Osteocyte (in vitro differentiated cells): ENCODE data around the gene ABHD15. TPM values are rescaled to one million over a fixed set of nuclear protein-coding genes. Genes with fewer than 3 reads are reported as not detected.

ENCODE experiments used
- DNase-seq: peaks from one replicate; pipeline ENCODE4 v3.0.0; 2021; ENCODE audit warnings: mixed read lengths; ENCODE audit not compliant: unreplicated experiment; ENCODE audit errors: extremely low spot score
- H3K27ac Mint-ChIP-seq: one replicate; pipeline ENCODE4 v1.8.0; 2021; ENCODE audit warnings: mild to moderate bottlenecking, mixed read lengths; ENCODE audit not compliant: unreplicated experiment
- H3K27me3 Mint-ChIP-seq: one replicate; pipeline ENCODE4 v1.8.0; 2021; ENCODE audit warnings: mixed read lengths; ENCODE audit not compliant: unreplicated experiment
- H3K36me3 Mint-ChIP-seq: one replicate; pipeline ENCODE4 v1.8.0; 2021; ENCODE audit warnings: mixed read lengths; ENCODE audit not compliant: unreplicated experiment
- H3K4me1 Mint-ChIP-seq: one replicate; pipeline ENCODE4 v1.8.0; 2021; ENCODE audit warnings: mixed read lengths; ENCODE audit not compliant: unreplicated experiment
- H3K4me3 Mint-ChIP-seq: one replicate; pipeline ENCODE4 v1.8.0; 2021; ENCODE audit warnings: mild to moderate bottlenecking, moderate library complexity, mixed read lengths; ENCODE audit not compliant: unreplicated experiment
- H3K9me3 Mint-ChIP-seq: one replicate; pipeline ENCODE4 v1.8.0; 2021; ENCODE audit warnings: mixed read lengths; ENCODE audit not compliant: unreplicated experiment
- total RNA-seq: library from RNA; stranded (reverse); gene quantifications from 2 replicates; pipeline ENCODE4 v1.2.1, GENCODE V29; 2021
- TF ChIP-seq, protein P1 (sequence below): fragments of 200-600 bp; sonication (generic); IDR thresholded peaks from 2 replicates; pipeline ENCODE4 v1.5.0; 2021; ENCODE audit warnings: antibody characterized with exemption, mild to moderate bottlenecking, moderate library complexity

ABHD15 gene
- total RNA-seq, 1 donor from 2014 or later = 12.8 TPM

DNA sequence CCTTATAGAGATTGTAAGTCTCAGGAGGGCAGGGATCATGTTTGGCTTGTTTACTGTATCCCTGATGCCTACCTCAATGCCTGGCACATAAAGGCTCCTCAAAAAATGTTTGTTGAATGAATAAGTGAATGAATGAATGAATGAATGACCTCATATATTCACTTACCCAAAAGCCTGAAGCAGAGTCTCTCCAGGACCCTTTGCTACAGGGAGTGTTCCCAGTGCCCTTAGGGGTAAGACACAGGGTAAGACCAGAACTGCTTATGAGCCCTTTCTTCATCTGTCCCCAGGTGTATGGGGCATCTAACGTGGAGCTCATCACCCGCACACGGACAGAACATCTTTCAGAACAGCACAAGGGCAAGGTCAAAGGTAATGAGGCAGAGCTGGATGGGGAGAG lies 43.6 kb upstream of the ABHD15 start:
- Mint-ChIP-seq H3K9me3 (no peaks in the 10 kb centered on the region), H3K36me3 (peaks cover 2% of the 10 kb centered on the region), H3K4me3 (no peak overlapping the region), H3K4me1 (peaks cover 3% of the 10 kb centered on the region), H3K27me3 (no peaks in the 10 kb centered on the region), H3K27ac (no peak overlapping the region)
- DNase-seq = no peak
- TF ChIP-seq, protein P1, sequence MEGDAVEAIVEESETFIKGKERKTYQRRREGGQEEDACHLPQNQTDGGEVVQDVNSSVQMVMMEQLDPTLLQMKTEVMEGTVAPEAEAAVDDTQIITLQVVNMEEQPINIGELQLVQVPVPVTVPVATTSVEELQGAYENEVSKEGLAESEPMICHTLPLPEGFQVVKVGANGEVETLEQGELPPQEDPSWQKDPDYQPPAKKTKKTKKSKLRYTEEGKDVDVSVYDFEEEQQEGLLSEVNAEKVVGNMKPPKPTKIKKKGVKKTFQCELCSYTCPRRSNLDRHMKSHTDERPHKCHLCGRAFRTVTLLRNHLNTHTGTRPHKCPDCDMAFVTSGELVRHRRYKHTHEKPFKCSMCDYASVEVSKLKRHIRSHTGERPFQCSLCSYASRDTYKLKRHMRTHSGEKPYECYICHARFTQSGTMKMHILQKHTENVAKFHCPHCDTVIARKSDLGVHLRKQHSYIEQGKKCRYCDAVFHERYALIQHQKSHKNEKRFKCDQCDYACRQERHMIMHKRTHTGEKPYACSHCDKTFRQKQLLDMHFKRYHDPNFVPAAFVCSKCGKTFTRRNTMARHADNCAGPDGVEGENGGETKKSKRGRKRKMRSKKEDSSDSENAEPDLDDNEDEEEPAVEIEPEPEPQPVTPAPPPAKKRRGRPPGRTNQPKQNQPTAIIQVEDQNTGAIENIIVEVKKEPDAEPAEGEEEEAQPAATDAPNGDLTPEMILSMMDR = no peak

DNA sequence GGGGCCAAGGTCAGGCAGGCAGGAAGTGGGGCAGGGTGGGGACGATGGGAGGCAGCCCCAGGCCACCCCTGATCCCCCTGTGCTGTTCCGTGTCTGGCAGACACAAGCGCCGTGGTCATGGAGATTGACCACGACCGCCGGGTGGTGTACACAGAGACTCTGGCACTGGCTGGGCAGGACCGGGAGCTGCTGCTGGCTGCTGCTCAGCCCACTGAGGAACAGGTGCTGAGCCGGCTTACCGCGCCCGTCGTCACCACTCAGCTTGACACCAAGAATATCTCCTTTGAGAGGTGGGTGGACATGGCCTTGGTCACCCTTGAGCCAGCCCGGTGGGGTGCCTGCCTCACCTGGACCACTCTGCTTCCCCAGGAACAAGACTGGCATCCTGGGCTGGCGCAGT lies 42.1 kb upstream of the ABHD15 start:
- Mint-ChIP-seq H3K27ac (no peak overlapping the region), H3K4me1 (no peaks in the 10 kb centered on the region), H3K4me3 (no peak overlapping the region), H3K9me3 (no peaks in the 10 kb centered on the region), H3K27me3 (no peaks in the 10 kb centered on the region), H3K36me3 (peaks cover 2% of the 10 kb centered on the region)
- TF ChIP-seq, protein P1 = no peak
- DNase-seq = no peak

DNA sequence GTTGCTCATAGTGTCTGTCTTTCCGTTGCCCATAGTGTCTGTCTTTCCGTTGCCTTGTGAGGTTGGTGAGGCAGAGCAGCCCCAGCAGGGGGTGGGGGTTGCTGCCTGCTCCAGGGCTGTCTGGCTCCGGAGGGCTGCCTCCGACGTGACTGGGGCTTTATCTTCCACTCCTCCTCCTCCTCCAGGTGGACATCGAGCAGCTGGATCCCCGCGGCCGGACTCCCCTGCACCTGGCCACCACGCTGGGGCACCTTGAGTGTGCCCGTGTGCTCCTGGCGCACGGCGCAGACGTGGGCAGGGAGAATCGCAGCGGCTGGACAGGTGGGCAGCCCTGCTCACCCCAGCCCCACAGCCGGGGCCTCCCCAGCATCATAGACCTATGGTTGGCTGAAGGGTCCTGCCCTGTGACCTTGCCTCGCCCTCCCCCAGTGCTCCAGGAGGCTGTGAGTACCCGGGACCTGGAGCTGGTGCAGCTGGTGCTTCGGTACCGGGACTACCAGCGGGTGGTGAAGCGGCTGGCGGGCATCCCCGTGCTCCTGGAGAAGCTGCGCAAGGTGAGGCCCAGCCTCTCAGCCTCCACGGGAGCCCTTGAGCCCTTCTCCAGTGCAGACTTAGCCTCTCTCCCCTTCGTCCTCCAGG lies 40.8 kb upstream of the ABHD15 start:
- Mint-ChIP-seq H3K36me3 (no peaks in the 10 kb centered on the region), H3K4me3 (no peak overlapping the region), H3K27ac (no peak overlapping the region), H3K4me1 (peaks cover 7% of the 10 kb centered on the region), H3K9me3 (no peaks in the 10 kb centered on the region), H3K27me3 (no peaks in the 10 kb centered on the region)
- DNase-seq = no peak
- TF ChIP-seq, protein P1 = no peak

DNA sequence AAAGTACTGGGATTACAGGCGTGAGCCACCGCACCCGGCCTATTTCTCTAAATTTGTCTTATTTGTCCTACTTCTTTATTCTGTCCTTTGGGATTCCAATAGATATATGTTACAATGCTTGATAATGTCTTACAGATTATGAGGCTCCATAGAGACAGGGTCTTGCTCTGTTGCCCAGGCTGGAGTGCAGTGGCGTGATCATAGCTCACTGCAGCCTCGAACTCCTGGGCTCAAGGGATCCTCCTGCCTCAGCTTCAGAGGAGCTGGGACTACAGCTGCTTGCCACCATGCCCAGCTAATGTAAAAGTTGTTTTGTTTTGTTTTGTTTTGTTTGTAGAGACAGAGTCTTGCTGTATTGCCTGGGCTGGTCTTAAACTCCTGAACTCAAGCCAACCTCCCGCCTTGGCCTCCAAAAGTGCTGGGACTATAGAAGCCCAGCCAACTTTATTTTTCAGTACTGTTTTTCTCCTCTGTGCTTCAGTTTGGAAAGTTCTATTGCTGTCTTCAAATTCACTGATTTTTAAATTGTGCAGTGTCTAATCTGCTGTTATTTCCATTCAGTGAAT lies 36.4 kb upstream of the ABHD15 start:
- Mint-ChIP-seq H3K9me3 (no peaks in the 10 kb centered on the region), H3K27ac (no peak overlapping the region), H3K4me1 (peaks cover 13% of the 10 kb centered on the region), H3K27me3 (no peaks in the 10 kb centered on the region), H3K4me3 (no peak overlapping the region), H3K36me3 (no peaks in the 10 kb centered on the region)
- TF ChIP-seq, protein P1 = no peak
- DNase-seq = no peak

DNA sequence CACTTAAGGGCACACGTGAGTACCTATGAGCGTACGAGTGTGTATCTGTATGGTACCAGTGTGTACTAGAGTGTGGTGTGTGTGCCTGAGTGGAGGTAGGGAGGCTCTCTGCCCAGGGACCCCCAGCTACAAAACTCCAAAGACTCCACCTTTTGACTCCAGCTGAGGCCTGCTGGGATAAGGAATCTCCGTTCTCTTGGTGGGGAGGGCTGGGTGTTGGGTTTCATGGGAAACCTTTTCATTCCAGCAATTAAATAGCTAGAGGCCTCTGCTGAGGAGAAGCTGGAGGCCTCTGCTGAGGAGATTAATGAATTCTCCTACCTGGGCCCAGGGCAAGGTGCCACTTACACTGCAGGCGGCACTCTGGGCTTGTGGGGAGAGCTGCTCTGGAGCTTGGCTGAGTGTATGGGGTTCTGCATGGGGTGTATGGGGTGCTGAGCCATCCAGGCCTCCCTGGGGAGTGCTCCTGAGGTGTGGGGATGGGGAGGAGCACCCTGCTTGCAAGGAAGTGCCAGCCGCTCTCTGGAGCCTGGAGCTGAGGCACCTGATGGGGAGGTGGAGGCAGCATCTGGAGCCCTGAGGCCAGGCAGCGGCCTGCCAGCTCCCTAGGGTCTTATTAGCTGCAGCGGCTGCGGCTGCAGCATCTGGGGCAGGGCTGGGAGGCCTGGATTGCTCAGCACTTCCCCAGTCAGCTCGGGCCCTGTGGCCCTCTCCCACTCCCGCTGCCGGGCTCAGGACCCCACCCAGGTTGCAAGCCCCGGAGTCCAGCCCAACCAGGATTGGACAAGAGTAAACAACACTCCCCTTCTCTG lies 30.7 kb upstream of the ABHD15 start:
- Mint-ChIP-seq H3K27me3 (no peaks in the 10 kb centered on the region), H3K9me3 (no peaks in the 10 kb centered on the region), H3K36me3 (no peaks in the 10 kb centered on the region), H3K27ac (peak overlapping the region; percentile 47), H3K4me1 (peaks cover 49% of the 10 kb centered on the region), H3K4me3 (no peak overlapping the region)
- TF ChIP-seq, protein P1 = no peak
- DNase-seq = no peak
